ENCODE results near the gene NOSTRIN.

DNA sequence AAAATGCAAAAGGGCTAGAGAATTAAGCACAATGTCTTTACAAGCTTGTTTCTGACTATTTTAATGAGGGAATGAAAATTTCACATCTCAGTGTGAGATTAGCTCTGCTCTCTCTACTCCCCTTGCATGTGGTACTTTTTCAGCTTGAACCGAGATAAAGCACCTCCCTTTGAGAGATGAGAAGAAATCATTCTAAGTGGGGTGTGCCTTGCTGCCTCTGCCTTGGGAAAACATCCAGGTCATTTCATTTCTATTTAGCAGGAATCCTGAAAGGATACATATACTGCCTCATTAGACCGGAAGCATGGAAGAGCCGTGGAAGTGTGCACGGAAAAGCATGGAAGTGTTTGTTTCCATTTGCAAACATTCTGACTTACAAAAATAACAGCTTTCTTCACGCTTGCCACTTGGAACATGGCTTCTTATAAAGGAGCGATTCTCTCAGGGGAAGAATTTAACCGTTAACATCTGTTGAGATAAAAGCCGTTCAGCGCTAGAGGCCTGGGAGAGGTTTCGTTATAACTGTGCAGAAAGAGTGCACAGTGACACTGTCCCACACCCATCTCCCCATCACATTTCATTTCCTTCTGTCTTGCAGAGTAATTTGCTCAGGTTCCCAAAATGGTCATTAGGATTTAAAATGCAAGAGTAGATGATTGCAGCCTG lies 16.7 kb downstream of the NOSTRIN start:
- TF ChIP-seq POLR2A (IDR thresholded peaks at IDR 0.05) (no peak), POLR2AphosphoS5 (IDR thresholded peaks at IDR 0.05) (no peak)
